HEK293 (cell line): ENCODE measurements around the gene GPX8.

Experiments
- BCL11B ChIP-seq: fragments of 450-650 bp; formaldehyde crosslinking; IDR thresholded peaks from 2 replicates; pipeline ENCODE4 v1.5.1; 2016; ENCODE audit warnings: low read depth, missing biosample characterization, missing genetic modification characterization
- GLI2 ChIP-seq: fragments of 450-650 bp; formaldehyde crosslinking; IDR thresholded peaks from 2 replicates; pipeline ENCODE4; 2017; ENCODE audit warnings: missing biosample characterization, missing genetic modification characterization, low read depth, borderline replicate concordance
- KLF1 ChIP-seq: fragments of 450-650 bp; formaldehyde crosslinking; IDR thresholded peaks from 2 replicates; pipeline ENCODE4 v1.5.1; 2016; ENCODE audit warnings: missing biosample characterization, missing genetic modification characterization
- MYNN ChIP-seq: fragments of 450-650 bp; formaldehyde crosslinking; IDR thresholded peaks from 2 replicates; pipeline ENCODE4 v1.5.1; 2016; ENCODE audit warnings: missing biosample characterization, missing genetic modification characterization, borderline replicate concordance
- REPIN1 ChIP-seq: fragments of 450-650 bp; formaldehyde crosslinking; IDR thresholded peaks from 2 replicates; pipeline ENCODE4 v1.5.1; 2017; ENCODE audit warnings: missing biosample characterization, missing genetic modification characterization, low read depth
- ZBTB1 ChIP-seq: fragments of 450-650 bp; formaldehyde crosslinking; IDR thresholded peaks from 2 replicates; pipeline ENCODE4 v1.5.1; 2016; ENCODE audit warnings: missing biosample characterization, missing genetic modification characterization
- ZBTB21 ChIP-seq: fragments of 450-650 bp; formaldehyde crosslinking; IDR thresholded peaks from 2 replicates; pipeline ENCODE4 v1.5.1; 2017; ENCODE audit warnings: missing biosample characterization, missing genetic modification characterization
- ZBTB8A ChIP-seq: fragments of 450-650 bp; formaldehyde crosslinking; IDR thresholded peaks from 2 replicates; pipeline ENCODE4 v1.5.1; 2016; ENCODE audit warnings: missing biosample characterization, missing genetic modification characterization
- ZEB2 ChIP-seq: fragments of 450-650 bp; formaldehyde crosslinking; IDR thresholded peaks from 2 replicates; pipeline ENCODE4 v1.5.1; 2016; ENCODE audit warnings: missing biosample characterization, missing genetic modification characterization
- ZFP37 ChIP-seq: fragments of 450-650 bp; formaldehyde crosslinking; IDR thresholded peaks from 2 replicates; pipeline ENCODE4 v1.5.1; 2016; ENCODE audit warnings: missing biosample characterization, missing genetic modification characterization
- ZNF112 ChIP-seq: fragments of 450-650 bp; formaldehyde crosslinking; IDR thresholded peaks from 2 replicates; pipeline ENCODE4 v1.5.0; 2017; ENCODE audit warnings: missing biosample characterization, missing genetic modification characterization
- ZNF146 ChIP-seq: fragments of 450-650 bp; formaldehyde crosslinking; IDR thresholded peaks from 2 replicates; pipeline ENCODE4 v1.5.1; 2016; ENCODE audit warnings: missing biosample characterization, missing genetic modification characterization
- ZNF155 ChIP-seq: fragments of 450-650 bp; formaldehyde crosslinking; IDR thresholded peaks from 2 replicates; pipeline ENCODE4 v1.5.1; 2016; ENCODE audit warnings: missing biosample characterization, missing genetic modification characterization
- ZNF175 ChIP-seq: fragments of 450-650 bp; formaldehyde crosslinking; IDR thresholded peaks from 2 replicates; pipeline ENCODE4 v1.5.1; 2016; ENCODE audit warnings: missing biosample characterization, missing genetic modification characterization
- ZNF221 ChIP-seq: fragments of 450-650 bp; formaldehyde crosslinking; IDR thresholded peaks from 2 replicates; pipeline ENCODE4 v1.5.1; 2017; ENCODE audit warnings: missing biosample characterization, missing genetic modification characterization, borderline replicate concordance
- ZNF350 ChIP-seq: fragments of 450-650 bp; formaldehyde crosslinking; IDR thresholded peaks from 2 replicates; pipeline ENCODE4 v1.5.0; 2017; ENCODE audit warnings: missing biosample characterization, mild to moderate bottlenecking, missing genetic modification characterization
- ZNF354C ChIP-seq: fragments of 450-650 bp; formaldehyde crosslinking; IDR thresholded peaks from 2 replicates; pipeline ENCODE4 v1.5.1; 2016; ENCODE audit warnings: missing biosample characterization, missing genetic modification characterization, low read depth, borderline replicate concordance
- ZNF391 ChIP-seq: fragments of 450-650 bp; formaldehyde crosslinking; IDR thresholded peaks from 2 replicates; pipeline ENCODE4 v1.5.1; 2016; ENCODE audit warnings: low read depth, missing biosample characterization, missing genetic modification characterization, borderline replicate concordance
- ZNF544 ChIP-seq: fragments of 450-650 bp; formaldehyde crosslinking; IDR thresholded peaks from 2 replicates; pipeline ENCODE4 v1.5.0; 2017; ENCODE audit warnings: missing biosample characterization, missing genetic modification characterization
- ZNF558 ChIP-seq: fragments of 450-650 bp; formaldehyde crosslinking; IDR thresholded peaks from 2 replicates; pipeline ENCODE4 v1.5.1; 2016; ENCODE audit warnings: missing biosample characterization, missing genetic modification characterization
- ZNF561 ChIP-seq: fragments of 450-650 bp; IDR thresholded peaks from 2 replicates; pipeline ENCODE4 v1.5.1; 2018; ENCODE audit warnings: missing biosample characterization, missing genetic modification characterization, borderline replicate concordance
- ZNF624 ChIP-seq: fragments of 450-650 bp; formaldehyde crosslinking; IDR thresholded peaks from 2 replicates; pipeline ENCODE4 v1.5.1; 2017; ENCODE audit warnings: missing biosample characterization, missing genetic modification characterization
- ZNF785 ChIP-seq: fragments of 450-650 bp; formaldehyde crosslinking; IDR thresholded peaks from 2 replicates; pipeline ENCODE4 v1.5.1; 2016; ENCODE audit warnings: missing biosample characterization, missing genetic modification characterization
- ZNF843 ChIP-seq: fragments of 450-650 bp; formaldehyde crosslinking; IDR thresholded peaks from 2 replicates; pipeline ENCODE4 v1.5.1; 2016; ENCODE audit warnings: missing biosample characterization, missing genetic modification characterization
- TF ChIP-seq, protein P1 (sequence below): fragments of 450-650 bp; formaldehyde crosslinking; IDR thresholded peaks from 2 replicates; pipeline ENCODE4 v1.5.0; 2017; ENCODE audit warnings: missing biosample characterization, missing genetic modification characterization, borderline replicate concordance
- TF ChIP-seq, protein P2 (sequence below): fragments of 450-650 bp; formaldehyde crosslinking; IDR thresholded peaks from 2 replicates; pipeline ENCODE4 v1.5.1; 2016; ENCODE audit warnings: missing biosample characterization, missing genetic modification characterization
- TF ChIP-seq, protein P3 (sequence below): fragments of 450-650 bp; formaldehyde crosslinking; IDR thresholded peaks from 2 replicates; pipeline ENCODE4 v1.5.1; 2016; ENCODE audit warnings: missing biosample characterization, missing genetic modification characterization
- TF ChIP-seq, protein P4 (sequence below): fragments of 450-650 bp; formaldehyde crosslinking; IDR thresholded peaks from 2 replicates; pipeline ENCODE4 v1.5.1; 2016; ENCODE audit warnings: missing biosample characterization, missing genetic modification characterization
- TF ChIP-seq, protein P5 (sequence below): fragments of 450-650 bp; formaldehyde crosslinking; IDR thresholded peaks from 2 replicates; pipeline ENCODE4 v1.5.1; 2017; ENCODE audit warnings: missing biosample characterization, missing genetic modification characterization

GPX8 gene

DNA sequence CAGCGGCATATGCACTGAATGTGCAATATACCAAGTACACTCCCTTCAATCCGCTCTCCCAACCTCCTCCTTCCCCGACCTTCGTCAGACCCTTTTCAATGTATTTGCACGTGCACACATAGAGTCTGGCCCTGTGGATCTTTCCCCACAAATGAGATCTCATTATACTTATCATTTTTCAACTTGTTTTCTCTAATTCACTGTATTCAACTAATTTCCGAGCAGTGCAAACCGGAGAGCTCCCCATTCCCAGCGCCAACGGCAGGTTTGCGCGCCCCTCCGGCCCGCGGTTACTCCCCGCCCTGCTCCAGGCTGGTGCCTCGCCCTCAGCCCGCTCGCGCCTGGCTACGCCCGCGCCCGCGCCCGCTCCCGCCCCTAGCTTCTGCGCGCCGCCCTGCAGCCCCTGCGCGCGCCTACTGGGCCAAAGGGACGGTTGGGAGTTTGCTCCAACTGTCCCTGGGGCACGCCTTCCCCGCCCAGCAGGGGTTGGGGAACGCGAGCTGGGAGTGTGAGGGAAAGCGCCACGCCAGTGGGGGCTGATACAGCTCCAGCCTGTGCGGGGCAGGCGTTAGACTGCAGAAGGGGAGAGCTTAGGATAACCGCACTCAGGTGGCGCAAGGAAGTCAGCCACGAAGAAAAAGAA is 16.3 kb downstream of the GPX8 start (continued):
- TF ChIP-seq, protein P1, sequence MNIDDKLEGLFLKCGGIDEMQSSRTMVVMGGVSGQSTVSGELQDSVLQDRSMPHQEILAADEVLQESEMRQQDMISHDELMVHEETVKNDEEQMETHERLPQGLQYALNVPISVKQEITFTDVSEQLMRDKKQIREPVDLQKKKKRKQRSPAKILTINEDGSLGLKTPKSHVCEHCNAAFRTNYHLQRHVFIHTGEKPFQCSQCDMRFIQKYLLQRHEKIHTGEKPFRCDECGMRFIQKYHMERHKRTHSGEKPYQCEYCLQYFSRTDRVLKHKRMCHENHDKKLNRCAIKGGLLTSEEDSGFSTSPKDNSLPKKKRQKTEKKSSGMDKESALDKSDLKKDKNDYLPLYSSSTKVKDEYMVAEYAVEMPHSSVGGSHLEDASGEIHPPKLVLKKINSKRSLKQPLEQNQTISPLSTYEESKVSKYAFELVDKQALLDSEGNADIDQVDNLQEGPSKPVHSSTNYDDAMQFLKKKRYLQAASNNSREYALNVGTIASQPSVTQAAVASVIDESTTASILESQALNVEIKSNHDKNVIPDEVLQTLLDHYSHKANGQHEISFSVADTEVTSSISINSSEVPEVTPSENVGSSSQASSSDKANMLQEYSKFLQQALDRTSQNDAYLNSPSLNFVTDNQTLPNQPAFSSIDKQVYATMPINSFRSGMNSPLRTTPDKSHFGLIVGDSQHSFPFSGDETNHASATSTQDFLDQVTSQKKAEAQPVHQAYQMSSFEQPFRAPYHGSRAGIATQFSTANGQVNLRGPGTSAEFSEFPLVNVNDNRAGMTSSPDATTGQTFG, result no peak
- peak; percentile 97 for TF ChIP-seq ZNF561 (tag by site-specific recombination)
- no peak for TF ChIP-seq ZNF785
- TF ChIP-seq, protein P2, sequence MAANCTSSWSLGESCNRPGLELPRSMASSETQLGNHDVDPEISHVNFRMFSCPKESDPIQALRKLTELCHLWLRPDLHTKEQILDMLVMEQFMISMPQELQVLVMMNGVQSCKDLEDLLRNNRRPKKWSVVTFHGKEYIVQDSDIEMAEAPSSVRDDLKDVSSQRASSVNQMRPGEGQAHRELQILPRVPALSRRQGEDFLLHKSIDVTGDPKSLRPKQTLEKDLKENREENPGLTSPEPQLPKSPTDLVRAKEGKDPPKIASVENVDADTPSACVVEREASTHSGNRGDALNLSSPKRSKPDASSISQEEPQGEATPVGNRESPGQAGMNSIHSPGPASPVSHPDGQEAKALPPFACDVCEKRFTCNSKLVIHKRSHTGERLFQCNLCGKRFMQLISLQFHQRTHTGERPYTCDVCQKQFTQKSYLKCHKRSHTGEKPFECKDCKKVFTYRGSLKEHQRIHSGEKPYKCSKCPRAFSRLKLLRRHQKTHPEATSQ (tag by site-specific recombination), result no peak
- TF ChIP-seq, protein P3, sequence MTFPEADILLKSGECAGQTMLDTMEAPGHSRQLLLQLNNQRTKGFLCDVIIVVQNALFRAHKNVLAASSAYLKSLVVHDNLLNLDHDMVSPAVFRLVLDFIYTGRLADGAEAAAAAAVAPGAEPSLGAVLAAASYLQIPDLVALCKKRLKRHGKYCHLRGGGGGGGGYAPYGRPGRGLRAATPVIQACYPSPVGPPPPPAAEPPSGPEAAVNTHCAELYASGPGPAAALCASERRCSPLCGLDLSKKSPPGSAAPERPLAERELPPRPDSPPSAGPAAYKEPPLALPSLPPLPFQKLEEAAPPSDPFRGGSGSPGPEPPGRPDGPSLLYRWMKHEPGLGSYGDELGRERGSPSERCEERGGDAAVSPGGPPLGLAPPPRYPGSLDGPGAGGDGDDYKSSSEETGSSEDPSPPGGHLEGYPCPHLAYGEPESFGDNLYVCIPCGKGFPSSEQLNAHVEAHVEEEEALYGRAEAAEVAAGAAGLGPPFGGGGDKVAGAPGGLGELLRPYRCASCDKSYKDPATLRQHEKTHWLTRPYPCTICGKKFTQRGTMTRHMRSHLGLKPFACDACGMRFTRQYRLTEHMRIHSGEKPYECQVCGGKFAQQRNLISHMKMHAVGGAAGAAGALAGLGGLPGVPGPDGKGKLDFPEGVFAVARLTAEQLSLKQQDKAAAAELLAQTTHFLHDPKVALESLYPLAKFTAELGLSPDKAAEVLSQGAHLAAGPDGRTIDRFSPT, result peak; percentile 40; the same call in 1 of the 2 replicates
- no peak for TF ChIP-seq ZNF354C (tag by site-specific recombination)
- TF ChIP-seq BCL11B (tag by site-specific recombination), result no peak
- TF ChIP-seq ZNF391, result no peak
- no peak for TF ChIP-seq ZNF544 (tag by site-specific recombination)
- TF ChIP-seq ZNF624 (tag by site-specific recombination), result no peak
- TF ChIP-seq MYNN (tag by site-specific recombination), result no peak
- TF ChIP-seq GLI2, result no peak
- TF ChIP-seq ZNF221, result no peak
- no peak for TF ChIP-seq ZNF146 (tag by site-specific recombination)
- TF ChIP-seq ZNF558 (tag by site-specific recombination), result no peak
- TF ChIP-seq ZBTB8A, result peak; percentile 100
- TF ChIP-seq KLF1 (tag by site-specific recombination), result peak; percentile 95
- no peak for TF ChIP-seq ZNF175 (tag by site-specific recombination)
- TF ChIP-seq REPIN1, result no peak
- no peak for TF ChIP-seq ZNF843 (tag by site-specific recombination)
- TF ChIP-seq, protein P4, sequence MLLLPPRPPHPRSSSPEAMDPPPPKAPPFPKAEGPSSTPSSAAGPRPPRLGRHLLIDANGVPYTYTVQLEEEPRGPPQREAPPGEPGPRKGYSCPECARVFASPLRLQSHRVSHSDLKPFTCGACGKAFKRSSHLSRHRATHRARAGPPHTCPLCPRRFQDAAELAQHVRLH (tag by site-specific recombination), result no peak
- peak; percentile 63; the same call in 1 of the 2 replicates for TF ChIP-seq ZEB2 (tag by site-specific recombination)
- TF ChIP-seq ZNF112, result no peak
- TF ChIP-seq ZNF155, result no peak
- no peak for TF ChIP-seq ZNF350
- TF ChIP-seq ZFP37 (tag by site-specific recombination), result no peak
- TF ChIP-seq, protein P5, sequence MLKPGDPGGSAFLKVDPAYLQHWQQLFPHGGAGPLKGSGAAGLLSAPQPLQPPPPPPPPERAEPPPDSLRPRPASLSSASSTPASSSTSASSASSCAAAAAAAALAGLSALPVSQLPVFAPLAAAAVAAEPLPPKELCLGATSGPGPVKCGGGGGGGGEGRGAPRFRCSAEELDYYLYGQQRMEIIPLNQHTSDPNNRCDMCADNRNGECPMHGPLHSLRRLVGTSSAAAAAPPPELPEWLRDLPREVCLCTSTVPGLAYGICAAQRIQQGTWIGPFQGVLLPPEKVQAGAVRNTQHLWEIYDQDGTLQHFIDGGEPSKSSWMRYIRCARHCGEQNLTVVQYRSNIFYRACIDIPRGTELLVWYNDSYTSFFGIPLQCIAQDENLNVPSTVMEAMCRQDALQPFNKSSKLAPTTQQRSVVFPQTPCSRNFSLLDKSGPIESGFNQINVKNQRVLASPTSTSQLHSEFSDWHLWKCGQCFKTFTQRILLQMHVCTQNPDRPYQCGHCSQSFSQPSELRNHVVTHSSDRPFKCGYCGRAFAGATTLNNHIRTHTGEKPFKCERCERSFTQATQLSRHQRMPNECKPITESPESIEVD (tag by site-specific recombination), result no peak
- TF ChIP-seq ZBTB21 (tag by site-specific recombination), result no peak
- no peak for TF ChIP-seq ZBTB1 (tag by site-specific recombination)
